H1 (cell line): ENCODE measurements around the gene ME3. TPM values are rescaled to one million over a fixed set of nuclear protein-coding genes. Genes with fewer than 3 reads are reported as not detected.

ENCODE experiments used
- CHD7 ChIP-seq: fragments of 300-600 bp; sonication (generic); IDR thresholded peaks from 2 replicates; pipeline ENCODE4 v1.7.1; 2012; ENCODE audit warnings: low read length, moderate library complexity, mild to moderate bottlenecking, inconsistent platforms; ENCODE audit not compliant: insufficient replicate concordance
- CREB1 ChIP-seq: IDR thresholded peaks from 2 replicates; pipeline ENCODE4 v1.6.1; 2012; ENCODE audit warnings: inconsistent platforms
- E2F6 ChIP-seq: IDR thresholded peaks from 2 replicates; pipeline ENCODE4 v1.6.1; 2012; ENCODE audit warnings: inconsistent platforms
- SP2 ChIP-seq: IDR thresholded peaks from 2 replicates; pipeline ENCODE4 v1.6.1; 2012; ENCODE audit warnings: mild to moderate bottlenecking, low read length, inconsistent platforms
- TCF12 ChIP-seq: IDR thresholded peaks from 2 replicates; pipeline ENCODE4 v1.6.1; 2011; ENCODE audit warnings: low read depth, mild to moderate bottlenecking, low read length
- polyA plus RNA-seq, 7 experiments: library from polyadenylated mRNA; depleted of rRNA in 3 of 7; stranded (reverse) in 5 of 7; unstranded in 2 of 7; fragments of >200 nt in 5 of 7; fragments of 200-250 nt in 2 of 7; gene quantifications; 1 replicate in 5 of 7; 2 replicates in 1 of 7; 4 replicates in 1 of 7; pipeline versions ENCODE4 v1.2.1 to v1.2.3, GENCODE V29; 2011 to 2013; ENCODE audit warnings: missing spikeins in 2 of 7, mixed read lengths in 2 of 7
- total RNA-seq: library from RNA; stranded (reverse); fragmentation: NEBNext Ultra II Directional; extraction: Animal tissue kit (Norgen Biotek cat#: 25700); gene quantifications from 2 replicates; pipeline ENCODE4 v1.2.1, GENCODE V29; 2021

ME3 gene
- total and polyA plus RNA-seq, 2 of the 8 experiments (the other 6 are each of a cell fraction or from before 2014, with no cell fraction given), result 1.5 to 2.8 TPM

GRCh38 chr11:86453290-86454030 lies 219.0 kb downstream of the ME3 start (continued):
- TF ChIP-seq E2F6 (no peak), SP2 (no peak), CREB1 (no peak), TCF12 (no peak), CHD7 (no peak)
